ENCODE measurements around the gene PAX9. TPM values are rescaled to one million over a fixed set of nuclear protein-coding genes. Genes with fewer than 3 reads are reported as not detected.

Gene PAX9
- total and polyA plus RNA-seq, 9 of the 15 experiments (the other 6 are each of a cell fraction or from before 2014, with no cell fraction given) = 0.87 to 2.4 (median 1.3) TPM

DNA sequence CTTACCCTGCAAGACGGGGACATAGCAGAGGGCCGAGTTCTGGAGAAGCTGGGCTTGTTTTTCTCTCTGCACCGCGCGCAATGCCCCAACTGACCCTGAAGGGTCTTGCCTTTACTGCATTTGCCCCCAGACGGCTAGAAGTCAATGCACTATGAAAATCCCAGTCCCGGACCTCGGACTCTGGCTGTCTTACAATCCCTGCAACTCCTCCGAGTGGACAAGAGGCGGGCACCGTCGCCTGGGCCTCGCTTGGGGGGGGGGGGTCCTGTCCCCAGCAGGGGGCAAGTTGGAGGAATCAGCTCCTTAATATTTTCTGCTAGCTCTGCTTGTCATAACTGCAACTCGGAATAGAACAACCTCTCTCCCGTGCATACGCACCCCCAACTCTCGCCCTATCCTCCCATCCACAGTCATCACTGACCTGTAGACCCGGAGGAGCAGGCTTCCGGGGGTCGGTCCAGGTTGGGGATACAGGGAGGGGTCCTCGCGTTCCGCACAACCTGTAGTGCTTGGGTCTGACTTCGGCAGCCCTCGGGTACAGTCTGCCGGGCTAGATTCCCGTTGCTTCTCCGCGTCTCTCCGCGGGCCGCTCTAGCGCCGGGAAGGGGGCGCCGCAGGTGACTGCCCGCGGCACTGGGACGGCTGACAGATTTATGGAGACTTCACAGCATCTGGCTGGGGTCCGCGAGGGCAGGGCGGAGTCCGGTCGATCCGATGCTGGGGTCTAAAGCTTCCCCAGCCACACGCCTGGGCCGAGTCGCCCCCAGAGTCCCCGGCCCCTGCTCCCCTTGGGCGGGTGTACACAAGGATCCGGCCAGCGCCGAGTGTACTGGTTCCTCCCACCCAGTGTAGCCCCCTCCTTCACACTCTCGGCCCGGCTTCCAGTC, 3.3 kb upstream of the PAX9 start:
- H4K20me1 ChIP-seq (replicated peaks; ENCODE audit: control insufficient read depth, insufficient read depth, low read length) = no peaks in the 10 kb centered on the region
- FAIRE-seq (no peak), DNase-seq (ENCODE audit: extremely low read depth in 1 of 4, low spot score in 3 of 4) (no peak), ATAC-seq (no peak)
- peaks cover 2% of the 10 kb centered on the region; the same call in 1 of the 3 replicates for H3K36me3 ChIP-seq (ENCODE audit: control insufficient read depth, insufficient read depth, low read length)
- H2AFZ ChIP-seq (ENCODE audit: low read depth, low read length) = no peak overlapping the region
- peaks cover 6% of the 10 kb centered on the region; the same call in 2 of the 3 replicates for H3K79me2 ChIP-seq (ENCODE audit: control insufficient read depth, insufficient read depth, low read length)
- H3K27me3 ChIP-seq (ENCODE audit: control insufficient read depth in 2 of 2, insufficient read depth in 2 of 2, low read length in 2 of 2) = no peaks in the 10 kb centered on the region; a peak in 1 of 5 replicates
- POLR2A ChIA-PET = interaction anchor here (0.6 kb wide), 1 partner anchor 107 kb away, joined by 3 read pairs; no protein-coding TSS in a partner anchor
- TF ChIP-seq KLF16 (IDR thresholded peaks at IDR 0.05) (no peak), ZNF121 (CRISPR knock-in tag; conservative IDR thresholded peaks at IDR 0.05) (no peak), ARID1B (IDR thresholded peaks at IDR 0.05) (no peak), L3MBTL2 (IDR thresholded peaks at IDR 0.05) (no peak), CHAMP1 (IDR thresholded peaks at IDR 0.05) (no peak), CEBPG (CRISPR knock-in tag; IDR thresholded peaks at IDR 0.05) (no peak), CEBPG (tag; conservative IDR thresholded peaks at IDR 0.05 in 1 of 2, IDR thresholded peaks at IDR 0.05 in 1 of 2) (no peak)
- H3K9me3 ChIP-seq (replicated peaks; ENCODE audit: control insufficient read depth, insufficient read depth, low read depth, low read length) = no peaks in the 10 kb centered on the region; the same call in 1 of the 2 replicates
- no peaks in the 10 kb centered on the region for H3K9me1 ChIP-seq (ENCODE audit: control insufficient read depth, insufficient read depth, low read length)
- CTCF ChIA-PET (ENCODE audit: low intra/inter-chr PET ratio) = no interaction called here
- H3K4me2 ChIP-seq (ENCODE audit: insufficient read depth, low read length) = no peak overlapping the region
- no TSS peak for BruUV-seq (replicated peaks)
- H3K4me3 ChIP-seq = no peak overlapping the region
- intact Hi-C loops (cut with micrococcal nuclease) = no loop called here
- 32% methylated on average over 10 of the region's 55 CpGs for WGBS (ENCODE audit: insufficient coverage, low coverage, missing lambda C conversion rate)
- peaks cover 0 to 21% of the 10 kb centered on the region in 2 experiments; a peak in 2 of 5 replicates for H3K4me1 ChIP-seq (replicated peaks in 1 of 2; ENCODE audit: control insufficient read depth in 2 of 2, insufficient read depth in 2 of 2, low read length in 2 of 2)
- H3K27ac ChIP-seq (ENCODE audit: extremely low read depth, low read depth, low read length) = no peak overlapping the region
- H3K9ac ChIP-seq (ENCODE audit: insufficient read depth in 1 of 2, low read depth in 2 of 2, low read length in 2 of 2) = no peak overlapping the region
- in situ Hi-C loops (cut with MboI) = no loop called here

Measured in K562 (cell line).